Muscle layer of colon (tissue), 2 donors: ENCODE results near the gene CETN1.

ENCODE experiments used
- H3K27ac ChIP-seq: one replicate; pipeline ENCODE4 v1.7.0; 2013; ENCODE audit warnings: low read depth, mild to moderate bottlenecking, low read length, moderate library complexity
- H3K27me3 ChIP-seq, 2 donors: one replicate each; pipeline ENCODE4 v1.7.0; 2013; ENCODE audit warnings: low read length in 2 of 2, mild to moderate bottlenecking in 2 of 2; ENCODE audit not compliant: insufficient read depth in 2 of 2, control insufficient read depth in 1 of 2
- H3K36me3 ChIP-seq: one replicate; pipeline ENCODE4 v1.7.0; 2013; ENCODE audit warnings: mild to moderate bottlenecking, low read length; ENCODE audit not compliant: insufficient read depth
- H3K4me1 ChIP-seq: one replicate; pipeline ENCODE4 v1.7.0; 2013; ENCODE audit warnings: mild to moderate bottlenecking, low read length; ENCODE audit not compliant: insufficient read depth
- H3K4me3 ChIP-seq, 2 donors: one replicate each; pipeline ENCODE4 v1.7.0; 2013; ENCODE audit warnings: low read length in 2 of 2, low read depth in 1 of 2, mild to moderate bottlenecking in 1 of 2, moderate library complexity in 1 of 2
- H3K9ac ChIP-seq: one replicate; pipeline ENCODE4 v1.7.0; 2013; ENCODE audit warnings: low read length
- H3K9me3 ChIP-seq: one replicate; pipeline ENCODE4 v1.7.0; 2013; ENCODE audit warnings: mild to moderate bottlenecking, low read length
- donor health status: abdominal sarcoma.
- donor health status: Adenocarcinoma of cecum.

The CETN1 gene

GRCh38 chr18:631560-631959 is 51.4 kb downstream of the CETN1 start:
- H3K4me3 ChIP-seq, result no peak overlapping the region
- no peak overlapping the region for H3K27ac ChIP-seq
- H3K9ac ChIP-seq, result no peak overlapping the region
- no peaks in the 10 kb centered on the region for H3K9me3 ChIP-seq
- no peaks in the 10 kb centered on the region for H3K36me3 ChIP-seq
- no peaks in the 10 kb centered on the region for H3K27me3 ChIP-seq
- no peaks in the 10 kb centered on the region for H3K4me1 ChIP-seq
